Bone marrow (tissue), 2 donors: Measurements from ENCODE around the gene TUBA3C.

Experiments used
- DNase-seq, 2 donors: peaks; one replicate each; lab custom pipeline; 2025; lab: John Stamatoyannopoulos, UW

TUBA3C gene

DNA sequence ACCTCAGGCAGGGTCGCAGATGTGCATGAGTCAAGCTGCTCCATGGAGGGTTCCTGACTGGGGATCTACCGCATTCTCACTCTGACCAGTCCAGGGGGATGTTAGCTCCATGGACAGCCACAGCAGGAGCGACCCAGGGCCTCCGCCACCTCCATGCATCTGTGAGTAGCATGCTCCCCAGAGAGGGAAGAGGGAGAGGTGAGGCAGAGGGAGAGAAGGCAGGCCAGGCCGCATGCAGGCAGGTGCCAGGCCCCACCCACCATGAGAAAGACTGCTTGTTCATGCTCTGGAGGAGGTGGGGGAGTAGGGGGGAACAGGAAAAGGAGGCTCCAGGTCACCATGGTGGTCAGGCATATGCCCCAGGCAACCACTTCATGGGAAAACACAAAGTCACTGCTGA, 20.3 kb downstream of the TUBA3C start:
- DNase-seq: no peak

DNA sequence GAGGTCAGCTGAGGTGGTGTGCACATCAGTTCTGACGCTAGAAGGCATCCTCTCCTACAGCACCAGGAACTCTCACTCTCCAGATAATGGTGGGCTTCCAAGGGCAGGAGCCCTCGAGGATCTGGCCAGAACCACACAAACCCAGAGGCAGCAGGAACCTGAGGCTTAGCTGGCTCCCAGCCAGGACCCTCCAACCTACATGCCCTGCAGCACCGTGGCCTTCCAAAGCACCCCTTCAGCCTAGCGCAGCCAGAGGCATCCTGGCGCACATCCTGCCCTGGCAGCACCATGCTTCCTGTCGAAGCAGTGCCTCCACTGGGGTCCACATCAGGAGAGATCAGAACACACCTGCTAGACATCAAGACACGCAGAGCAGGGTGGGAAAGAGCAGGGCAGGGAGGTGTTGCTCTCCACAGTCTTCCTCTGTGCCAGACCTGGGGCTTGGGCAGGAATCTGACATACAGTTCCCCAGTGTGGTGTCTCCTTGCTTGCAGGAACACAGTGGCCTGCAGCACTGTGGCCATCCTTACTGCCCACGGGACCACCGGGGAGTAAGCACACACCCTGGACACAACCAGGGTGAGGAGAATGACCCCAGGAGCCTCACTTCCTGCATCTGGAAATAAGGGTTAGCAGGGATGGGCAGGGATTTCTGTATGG, 21.7 kb downstream of the TUBA3C start:
- DNase-seq: no peak

- no peak for DNase-seq
Observed at GRCh38 chr13:19159181-19159580, 22.4 kb downstream of the TUBA3C start.

GRCh38 chr13:19158526-19159174, 23.0 kb downstream of the TUBA3C start:
- DNase-seq: no peak

- no peak for DNase-seq
Observed at GRCh38 chr13:19158006-19158405, 23.6 kb downstream of the TUBA3C start.

GRCh38 chr13:19157461-19157860, 24.2 kb downstream of the TUBA3C start:
- no peak for DNase-seq

GRCh38 chr13:19156013-19156825, 25.4 kb downstream of the TUBA3C start:
- no peak for DNase-seq

DNA sequence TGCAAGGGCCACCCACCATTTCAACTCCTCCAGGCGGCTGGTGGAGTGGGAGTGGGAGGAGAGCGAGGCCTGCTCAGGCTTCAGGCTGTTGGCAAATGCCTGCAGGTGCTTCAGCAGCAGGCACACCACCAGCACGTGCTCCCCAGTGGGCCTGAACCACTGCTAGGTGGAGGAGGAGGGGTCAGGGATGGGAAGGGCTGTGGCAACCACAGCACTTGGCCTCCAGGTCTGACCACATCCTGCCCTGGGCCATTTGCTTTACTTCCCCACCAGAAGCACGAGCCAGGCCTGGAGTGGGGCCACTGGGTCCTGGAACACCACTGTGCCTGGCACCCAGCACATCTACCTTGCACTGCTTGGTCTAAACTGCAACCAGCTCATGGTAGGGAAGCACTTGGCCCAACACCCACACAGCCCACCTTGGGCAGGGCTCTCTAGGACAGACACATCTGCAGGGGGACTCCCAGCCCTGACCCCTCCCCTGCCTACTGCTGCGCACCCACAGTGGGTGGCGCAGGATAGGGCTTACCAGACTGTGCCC, 26.2 kb downstream of the TUBA3C start:
- DNase-seq: no peak

- no peak for DNase-seq
Observed at GRCh38 chr13:19154843-19155242, 26.8 kb downstream of the TUBA3C start.

DNA sequence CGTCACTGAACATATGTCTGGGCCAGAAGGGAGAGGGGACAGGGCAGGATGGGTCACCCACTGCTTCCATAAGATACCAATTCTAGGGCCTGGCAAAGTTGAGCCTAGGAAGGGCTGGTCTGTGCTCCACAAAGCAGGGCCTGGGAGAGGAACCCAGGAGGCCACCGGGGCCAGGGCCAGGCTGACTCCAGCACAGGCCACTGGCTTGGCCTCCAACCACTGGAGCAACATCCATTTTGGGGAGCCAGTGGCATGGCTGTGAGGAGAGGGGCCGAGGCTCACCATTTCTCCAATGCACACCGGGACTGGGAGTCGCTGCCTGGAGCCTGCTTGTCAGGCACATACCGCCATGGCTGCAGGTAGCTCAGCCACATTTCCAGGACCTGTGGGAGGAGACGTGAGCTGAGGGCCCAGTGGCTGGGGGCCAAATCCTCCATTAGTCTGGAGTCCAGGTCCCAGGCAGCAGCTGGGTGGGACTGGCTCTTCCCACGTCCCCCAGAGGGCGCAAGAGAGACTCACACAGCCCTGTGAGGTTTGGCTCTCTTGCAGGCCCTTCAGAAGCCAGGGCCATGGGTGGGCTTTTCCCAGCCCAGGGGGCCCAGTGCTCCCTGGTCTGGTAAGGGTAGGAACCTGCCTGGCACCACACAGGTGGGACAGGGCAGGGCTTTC, 27.7 kb downstream of the TUBA3C start:
- DNase-seq: no peak

DNA sequence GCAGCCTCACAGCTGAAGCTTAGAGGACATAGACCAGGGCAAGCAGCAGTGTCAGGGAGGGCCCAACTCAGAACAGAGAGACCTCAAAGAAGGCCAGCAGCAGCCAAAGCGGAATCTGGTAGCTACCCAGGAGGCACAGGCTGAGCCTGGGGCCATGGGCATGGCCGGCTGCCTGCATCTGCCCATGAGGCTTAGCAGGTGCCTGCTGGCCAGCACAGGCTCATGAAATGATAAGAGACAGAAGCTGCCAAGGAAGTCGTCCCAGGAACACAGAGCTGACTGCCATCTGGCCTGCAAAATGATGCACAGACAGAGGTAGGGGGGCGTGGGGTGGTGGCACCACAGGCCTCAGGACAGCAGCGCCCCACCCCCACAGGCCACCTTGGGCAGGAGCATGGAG, 29.2 kb downstream of the TUBA3C start:
- no peak for DNase-seq

DNA sequence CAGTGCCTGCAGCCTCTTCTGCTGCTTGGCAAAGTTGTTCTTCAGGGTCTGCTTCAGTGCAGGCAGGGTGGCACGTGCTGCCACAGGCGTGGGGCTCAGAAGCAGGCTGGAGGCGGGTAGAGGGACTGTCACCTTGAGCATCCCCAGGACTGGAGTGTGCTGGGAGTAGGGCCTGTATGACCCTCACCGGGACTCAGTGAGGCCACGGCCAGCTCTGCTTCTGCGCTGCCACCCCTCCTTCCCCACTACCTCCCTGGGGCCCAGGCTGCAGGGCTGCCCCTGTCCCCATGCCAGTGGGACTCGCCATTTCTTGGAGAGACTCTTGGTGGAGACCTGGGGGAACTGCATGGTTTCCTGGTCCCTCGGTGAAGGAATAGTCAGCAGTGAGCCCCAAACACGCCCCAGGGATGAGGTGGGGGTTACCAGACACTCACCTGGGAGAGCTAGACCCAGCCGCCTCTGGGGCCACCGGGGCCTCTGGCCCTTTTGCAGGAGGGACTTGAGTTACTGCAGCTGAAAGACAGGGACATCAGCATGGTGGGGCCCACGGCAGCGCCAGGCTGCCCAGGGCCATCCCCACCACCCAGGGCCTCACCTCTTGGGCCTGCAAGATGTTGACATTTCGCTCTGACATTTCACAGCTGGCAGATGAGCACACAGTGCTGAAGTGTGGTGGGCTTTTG, 29.9 kb downstream of the TUBA3C start:
- no peak for DNase-seq

GRCh38 chr13:19150712-19151228, 30.9 kb downstream of the TUBA3C start:
- no peak for DNase-seq

DNA sequence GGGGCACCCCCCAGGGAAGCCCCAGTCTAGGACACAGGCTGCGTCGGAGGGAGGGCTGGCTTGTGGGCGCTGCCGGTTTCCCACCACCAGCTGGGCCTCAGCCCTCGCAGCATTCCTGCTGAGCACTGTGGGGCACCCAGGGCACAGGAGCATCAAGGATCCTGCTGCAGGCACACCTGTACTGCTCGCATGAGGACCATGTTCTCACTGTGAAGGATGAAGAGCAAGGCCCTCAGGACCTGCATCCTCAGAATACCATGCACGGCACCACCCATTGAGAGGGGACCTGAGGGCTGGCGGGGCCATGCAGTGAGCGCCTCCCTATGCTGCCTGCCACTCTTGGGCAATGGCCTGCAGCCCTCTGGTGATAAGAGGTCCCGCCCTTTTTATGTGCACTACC, 31.4 kb downstream of the TUBA3C start:
- DNase-seq: no peak

- no peak for DNase-seq
Observed at GRCh38 chr13:19148561-19148960, 33.1 kb downstream of the TUBA3C start.
